Prostate gland (tissue), 2 donors: ENCODE measurements around the gene PRAMEF5.
"Not testable (repeated sequence)": the region's sequence is repeated elsewhere in the genome, so short reads cannot be mapped to it uniquely, and the experiment has no call there.

Experiments
- POLR2A ChIP-seq: fragments of 450-650 bp; IDR thresholded peaks from one replicate; pipeline ENCODE4 v1.6.1; 2016; ENCODE audit warnings: antibody characterized with exemption, mild to moderate bottlenecking
- POLR2AphosphoS5 ChIP-seq: sonication (generic); formaldehyde crosslinking; IDR thresholded peaks from one replicate; pipeline ENCODE4 v1.6.1; 2017; ENCODE audit warnings: antibody characterized with exemption
- TF ChIP-seq, protein P1 (sequence below), 4 experiments: fragments of 200-600 bp in 2 of 4; fragments of 450-650 bp in 2 of 4; sonication (generic) in 2 of 4; IDR thresholded peaks; 1 replicate in 3 of 4; 2 replicates in 1 of 4; pipeline ENCODE4 v1.5.1; 2016 to 2019; ENCODE audit warnings: antibody characterized with exemption in 4 of 4, mild to moderate bottlenecking in 2 of 4, moderate library complexity in 2 of 4

DNA sequence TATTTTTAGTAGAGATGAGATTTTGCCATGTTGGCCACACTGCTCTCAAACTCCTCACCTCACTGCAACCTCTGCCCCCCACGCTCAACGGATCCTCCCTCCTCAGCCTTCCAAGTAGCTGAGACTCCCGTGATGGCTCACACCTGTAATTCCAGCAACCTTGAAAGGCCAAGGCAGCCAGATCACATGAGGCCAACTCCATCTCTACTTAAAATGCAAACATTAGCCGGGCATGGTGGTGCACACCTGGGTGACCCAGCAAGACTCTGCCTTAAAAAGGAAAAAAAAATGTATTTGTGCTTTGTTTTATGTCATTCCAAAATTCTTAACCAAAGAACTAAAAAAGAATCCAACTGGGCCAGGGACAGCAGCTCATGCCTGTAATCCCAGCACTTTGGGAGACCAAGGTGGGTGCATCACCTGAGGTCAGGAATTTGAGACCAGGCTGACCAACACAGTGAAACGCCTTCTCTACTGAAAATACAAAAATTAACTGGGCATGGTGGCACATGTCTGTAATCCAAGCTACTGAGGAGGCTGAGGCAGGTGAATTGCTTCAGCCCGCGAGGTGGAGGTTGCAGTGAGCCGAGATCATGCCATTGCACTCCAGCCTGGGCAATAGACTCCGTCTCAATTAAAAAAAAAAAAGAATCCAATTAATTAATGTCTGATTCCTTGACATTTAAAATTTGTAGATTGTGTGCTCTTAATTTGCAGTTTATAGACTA lies 10.3 kb upstream of the PRAMEF5 start:
- TF ChIP-seq, protein P1, sequence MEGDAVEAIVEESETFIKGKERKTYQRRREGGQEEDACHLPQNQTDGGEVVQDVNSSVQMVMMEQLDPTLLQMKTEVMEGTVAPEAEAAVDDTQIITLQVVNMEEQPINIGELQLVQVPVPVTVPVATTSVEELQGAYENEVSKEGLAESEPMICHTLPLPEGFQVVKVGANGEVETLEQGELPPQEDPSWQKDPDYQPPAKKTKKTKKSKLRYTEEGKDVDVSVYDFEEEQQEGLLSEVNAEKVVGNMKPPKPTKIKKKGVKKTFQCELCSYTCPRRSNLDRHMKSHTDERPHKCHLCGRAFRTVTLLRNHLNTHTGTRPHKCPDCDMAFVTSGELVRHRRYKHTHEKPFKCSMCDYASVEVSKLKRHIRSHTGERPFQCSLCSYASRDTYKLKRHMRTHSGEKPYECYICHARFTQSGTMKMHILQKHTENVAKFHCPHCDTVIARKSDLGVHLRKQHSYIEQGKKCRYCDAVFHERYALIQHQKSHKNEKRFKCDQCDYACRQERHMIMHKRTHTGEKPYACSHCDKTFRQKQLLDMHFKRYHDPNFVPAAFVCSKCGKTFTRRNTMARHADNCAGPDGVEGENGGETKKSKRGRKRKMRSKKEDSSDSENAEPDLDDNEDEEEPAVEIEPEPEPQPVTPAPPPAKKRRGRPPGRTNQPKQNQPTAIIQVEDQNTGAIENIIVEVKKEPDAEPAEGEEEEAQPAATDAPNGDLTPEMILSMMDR (IDR thresholded peaks at IDR 0.05) = not testable (repeated sequence)
- not testable (repeated sequence) for TF ChIP-seq POLR2A, POLR2AphosphoS5
